Large intestine (tissue), 3 donors: ENCODE measurements around the gene REELD1. TPM values are rescaled to one million over a fixed set of nuclear protein-coding genes. Genes with fewer than 3 reads are reported as not detected.

Experiments
- DNase-seq, 2 donors: peaks; one replicate each; pipeline versions ENCODE4 v3.0.0 to v3.0.0-alpha.2; 2013
- H3K27ac ChIP-seq: one replicate; pipeline ENCODE4 v1.5.1; 2013; ENCODE audit warnings: low read length
- H3K27me3 ChIP-seq: 2 replicates; pipeline ENCODE4 v1.6.1; 2013; ENCODE audit warnings: low read length; ENCODE audit not compliant: control insufficient read depth, insufficient read depth
- H3K36me3 ChIP-seq: 2 replicates; pipeline ENCODE4 v1.6.1; 2013; ENCODE audit warnings: low read length; ENCODE audit not compliant: control insufficient read depth, insufficient read depth
- H3K4me1 ChIP-seq: one replicate; pipeline ENCODE4 v1.6.1; 2013; ENCODE audit warnings: low read length; ENCODE audit not compliant: control insufficient read depth, insufficient read depth
- H3K4me3 ChIP-seq: one replicate; pipeline ENCODE4 v1.5.1; 2013; ENCODE audit warnings: low read length
- H3K9me3 ChIP-seq: one replicate; pipeline ENCODE4 v1.6.1; 2013; ENCODE audit warnings: mild to moderate bottlenecking, low read depth, low read length, moderate library complexity; ENCODE audit not compliant: control insufficient read depth
- WGBS: methylation state at CpG from one replicate; pipeline ENCODE4 v1.1.5; 2013; ENCODE audit warnings: low lambda C conversion rate; ENCODE audit not compliant: insufficient coverage; 5-methylcytosine and 5-hydroxymethylcytosine counted together
- polyA plus RNA-seq: library from polyadenylated mRNA; unstranded; fragments of 120-200 nt; gene quantifications from one replicate; pipeline ENCODE4 v1.2.1, GENCODE V29; 2013

The REELD1 gene
- polyA plus RNA-seq, 1 donor = 0.45 TPM

DNA sequence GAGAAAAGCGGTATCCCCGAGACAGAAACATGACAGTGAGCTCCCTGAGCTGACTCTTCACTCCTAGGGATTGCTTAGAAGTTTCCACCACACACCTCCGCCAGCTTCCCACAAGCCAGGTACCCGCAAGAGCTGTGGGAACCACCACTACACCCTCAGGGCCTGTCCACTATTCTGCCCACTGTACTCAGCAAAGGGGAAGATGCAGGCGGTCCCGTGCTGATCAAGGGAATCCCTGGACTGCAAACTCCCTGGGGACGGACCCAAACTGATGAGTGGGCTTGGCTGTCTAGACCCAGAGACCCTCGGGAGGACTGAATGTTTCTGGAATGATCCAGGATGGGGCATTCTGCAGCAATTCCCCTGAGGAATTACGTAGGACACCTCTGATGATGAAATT lies 30.2 kb downstream of the REELD1 start:
- no CpG with 5 or more reads among the region's 9 CpGs for WGBS
- Histone ChIP-seq H3K27me3 (peaks cover 2% of the 10 kb centered on the region), H3K9me3 (no peaks in the 10 kb centered on the region), H3K4me3 (no peak overlapping the region), H3K4me1 (peaks cover 25% of the 10 kb centered on the region), H3K36me3 (no peaks in the 10 kb centered on the region), H3K27ac (no peak overlapping the region)
- DNase-seq = no peak

DNA sequence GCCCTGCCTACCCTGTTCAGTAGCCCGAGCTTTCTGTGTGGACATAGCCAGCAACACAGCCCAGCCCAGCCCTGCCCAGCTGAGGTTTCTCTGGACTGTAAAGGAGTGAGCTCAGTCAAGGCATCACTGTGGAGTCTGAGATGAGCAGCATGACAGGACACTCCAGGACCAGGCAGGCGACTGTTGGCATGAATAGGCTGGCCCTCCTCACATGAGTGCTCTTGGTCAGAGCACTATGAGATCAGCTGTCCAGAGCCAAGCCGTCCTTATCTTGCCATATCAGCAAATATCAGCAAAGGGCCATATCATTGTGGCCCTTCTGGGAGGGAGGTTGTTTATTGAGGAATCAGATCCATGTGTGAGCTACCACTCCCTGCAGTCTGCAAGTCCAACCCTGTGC lies 30.9 kb downstream of the REELD1 start:
- no peaks in the 10 kb centered on the region for H3K9me3 ChIP-seq
- no CpG with 5 or more reads among the region's 3 CpGs for whole genome bisulfite sequencing
- H3K27ac ChIP-seq = no peak overlapping the region
- DNase-seq = peak in 1 of 2 donors; percentile 23
- no peak overlapping the region for H3K4me3 ChIP-seq
- H3K27me3 ChIP-seq = peaks cover 2% of the 10 kb centered on the region
- peaks cover 25% of the 10 kb centered on the region for H3K4me1 ChIP-seq
- no peaks in the 10 kb centered on the region for H3K36me3 ChIP-seq

DNA sequence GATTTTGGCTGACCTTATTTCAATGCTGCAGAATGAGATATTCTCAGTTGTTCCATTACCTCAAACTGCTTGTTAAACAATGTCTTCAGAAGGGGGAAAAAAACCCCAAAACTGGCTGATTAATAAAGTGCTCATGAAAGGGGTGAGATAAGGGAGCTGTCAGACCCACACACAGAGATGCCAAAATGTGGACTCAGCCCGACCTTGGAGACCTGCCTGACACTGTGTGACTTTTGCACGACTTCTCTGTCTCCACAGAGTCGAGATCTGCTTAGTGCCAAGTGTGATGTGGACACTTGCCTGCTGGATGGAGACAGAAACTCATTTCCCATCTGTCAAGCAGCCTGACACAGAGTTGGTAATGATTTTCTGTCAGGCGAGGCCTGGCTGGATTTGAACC lies 31.5 kb downstream of the REELD1 start:
- DNase-seq = no peak
- Histone ChIP-seq H3K4me1 (peaks cover 25% of the 10 kb centered on the region), H3K27ac (no peak overlapping the region), H3K36me3 (no peaks in the 10 kb centered on the region), H3K9me3 (no peaks in the 10 kb centered on the region), H3K27me3 (peaks cover 2% of the 10 kb centered on the region), H3K4me3 (no peak overlapping the region)
- WGBS = no CpG with 5 or more reads among the region's 4 CpGs

DNA sequence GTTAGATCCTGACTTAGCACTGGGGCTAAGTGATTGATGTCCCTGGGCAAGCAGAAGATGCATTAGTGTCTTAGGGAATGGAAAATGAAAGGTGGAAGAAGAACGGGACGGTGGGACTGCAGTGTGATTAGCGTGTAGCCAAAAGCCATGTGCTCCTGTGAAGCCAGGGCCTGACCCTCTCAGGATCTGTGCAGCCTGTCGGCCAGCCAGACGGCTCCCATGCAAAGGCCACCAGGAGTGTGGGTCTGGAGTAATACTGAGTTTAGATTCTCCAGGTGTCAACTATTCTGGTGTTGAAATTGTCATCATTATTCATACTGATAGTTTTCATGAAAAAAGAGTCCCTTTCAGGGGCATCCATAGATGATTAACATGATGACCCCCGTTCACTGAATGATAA lies 32.0 kb downstream of the REELD1 start:
- Histone ChIP-seq H3K4me3 (no peak overlapping the region), H3K27ac (no peak overlapping the region), H3K4me1 (peaks cover 21% of the 10 kb centered on the region), H3K36me3 (no peaks in the 10 kb centered on the region), H3K9me3 (no peaks in the 10 kb centered on the region), H3K27me3 (peaks cover 2% of the 10 kb centered on the region)
- DNase-seq = no peak
- no CpG with 5 or more reads among the region's 6 CpGs for WGBS

DNA sequence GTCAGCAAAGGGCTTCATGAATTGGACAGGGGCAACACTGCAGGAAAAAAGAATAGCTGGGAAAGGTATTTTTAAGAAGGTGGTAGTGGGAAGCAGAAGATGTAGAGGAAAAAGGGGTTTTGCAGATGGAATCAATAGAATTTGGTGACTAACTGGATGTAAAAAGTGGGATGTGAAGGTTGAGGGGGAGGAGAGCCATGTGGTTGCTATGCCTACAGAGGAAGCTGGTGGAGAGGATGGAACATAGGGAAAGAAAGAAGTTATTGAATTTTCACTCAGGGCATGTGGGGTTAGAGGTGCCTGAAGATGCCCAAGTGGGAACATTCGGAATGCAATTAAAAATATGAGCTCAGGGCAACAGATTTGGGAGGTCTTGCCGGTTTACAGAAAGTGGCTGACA lies 33.0 kb downstream of the REELD1 start:
- no peak for DNase-seq
- no peak overlapping the region for H3K4me3 ChIP-seq
- no CpG with 5 or more reads among the region's 2 CpGs for WGBS

DNA sequence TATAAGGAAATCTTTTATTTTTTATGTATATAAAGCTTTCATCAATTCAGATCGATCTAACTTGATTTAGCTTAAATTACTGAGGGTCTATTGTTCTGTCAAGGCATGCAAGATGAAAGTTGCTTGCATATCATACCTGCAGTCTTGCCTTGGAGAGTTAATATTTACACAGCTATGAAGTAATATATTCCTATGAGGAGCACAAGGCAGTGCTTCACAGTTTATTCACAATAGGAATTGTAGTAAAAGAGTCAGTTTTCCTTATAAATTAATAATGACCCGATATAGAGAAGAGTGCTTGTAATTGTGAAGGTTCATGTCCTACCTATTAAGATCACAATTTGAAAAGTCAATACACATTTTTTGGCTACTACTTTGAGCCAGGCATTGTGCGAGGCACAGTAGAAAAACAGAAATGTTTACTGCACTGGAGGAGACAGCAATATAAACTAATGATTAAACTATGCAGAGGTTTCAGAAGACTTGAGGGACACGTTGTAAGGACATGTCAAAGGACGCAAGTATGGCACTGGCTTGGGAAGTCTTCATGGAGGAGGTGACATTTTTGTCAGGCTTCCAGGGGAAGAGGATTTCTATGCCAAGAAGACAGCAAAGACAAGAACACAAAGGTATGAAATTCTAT lies 38.8 kb downstream of the REELD1 start:
- peak overlapping the region; percentile 35 for H3K27ac ChIP-seq
- WGBS = 20% methylated on average over 1 of the region's 5 CpGs

More for the DNA sequence above, 33.0 kb downstream of the REELD1 start:
- peaks cover 2% of the 10 kb centered on the region for H3K27me3 ChIP-seq
- H3K36me3 ChIP-seq = no peaks in the 10 kb centered on the region
- H3K27ac ChIP-seq = no peak overlapping the region
- H3K4me1 ChIP-seq = peaks cover 18% of the 10 kb centered on the region
- H3K9me3 ChIP-seq = no peaks in the 10 kb centered on the region

DNA sequence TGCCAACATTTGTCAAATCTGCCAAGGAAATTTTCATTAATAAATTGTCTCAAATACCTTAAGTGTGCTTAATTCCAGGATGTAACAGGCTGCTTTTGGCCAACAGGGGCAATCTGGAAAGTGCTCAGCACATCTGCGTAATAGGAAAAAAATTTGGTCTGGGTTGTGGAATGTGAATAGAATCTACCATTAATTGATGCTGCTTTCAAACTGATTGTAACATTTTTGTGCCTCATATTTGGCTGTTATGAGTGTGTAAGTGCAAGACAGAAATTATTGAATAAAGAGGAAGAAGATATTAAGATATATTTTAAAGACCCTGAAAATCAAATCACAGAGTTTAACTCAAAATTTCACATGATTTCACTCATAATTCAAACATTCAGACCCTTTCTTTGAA lies 41.1 kb downstream of the REELD1 start:
- Histone ChIP-seq H3K9me3 (no peaks in the 10 kb centered on the region), H3K4me3 (no peak overlapping the region), H3K4me1 (peaks cover 4% of the 10 kb centered on the region), H3K27me3 (no peaks in the 10 kb centered on the region), H3K27ac (no peak overlapping the region), H3K36me3 (peaks cover 2% of the 10 kb centered on the region)
- DNase-seq = no peak
- WGBS = 100% methylated on average over 1 of the region's 1 CpG

More for the DNA sequence above, 38.8 kb downstream of the REELD1 start:
- no peaks in the 10 kb centered on the region for H3K27me3 ChIP-seq
- DNase-seq = peak in 1 of 2 donors; percentile 53
- H3K36me3 ChIP-seq = no peaks in the 10 kb centered on the region
- peaks cover 10% of the 10 kb centered on the region for H3K4me1 ChIP-seq
- H3K4me3 ChIP-seq = no peak overlapping the region
- no peaks in the 10 kb centered on the region for H3K9me3 ChIP-seq

DNA sequence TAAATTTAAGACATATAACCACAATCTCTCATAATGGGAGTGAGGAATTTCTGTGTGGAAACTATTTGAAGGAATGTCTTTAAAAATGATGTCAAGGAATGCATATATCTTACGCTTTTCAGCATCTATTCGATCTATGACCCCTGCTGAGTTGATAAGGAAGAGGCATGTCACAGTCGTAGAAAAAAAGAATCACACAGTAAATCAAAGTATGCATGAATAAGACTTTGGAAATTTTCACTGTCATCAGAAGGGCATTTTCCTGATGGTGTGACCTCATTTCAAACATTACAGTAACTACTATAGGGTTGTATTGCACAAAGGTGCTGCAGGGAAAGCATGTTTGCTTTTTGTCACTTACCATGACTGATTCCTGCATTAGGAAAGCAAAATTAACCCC lies 41.5 kb downstream of the REELD1 start:
- Histone ChIP-seq H3K27ac (no peak overlapping the region), H3K4me1 (peaks cover 4% of the 10 kb centered on the region), H3K36me3 (peaks cover 2% of the 10 kb centered on the region), H3K9me3 (no peaks in the 10 kb centered on the region), H3K27me3 (no peaks in the 10 kb centered on the region), H3K4me3 (no peak overlapping the region)
- DNase-seq = no peak
- WGBS = 58% methylated on average over 2 of the region's 3 CpGs

DNA sequence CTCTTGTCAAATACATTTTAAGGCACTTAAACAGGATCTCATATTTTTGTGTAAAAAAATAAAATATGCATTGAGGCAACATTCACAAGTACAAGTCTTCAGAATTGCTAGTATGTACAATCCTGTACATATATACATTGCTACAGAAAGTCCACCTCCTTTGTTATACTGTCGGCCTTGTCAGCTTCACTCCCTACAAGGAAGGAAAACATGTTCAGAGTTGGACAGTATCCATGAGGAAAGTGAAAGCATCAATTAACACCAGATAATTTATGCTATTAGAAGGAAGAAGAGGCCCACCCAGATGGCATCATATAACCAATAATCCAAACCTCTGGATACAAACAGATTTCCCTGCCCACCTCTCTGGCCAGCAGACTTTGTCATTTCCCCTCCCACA lies 42.0 kb downstream of the REELD1 start:
- H3K27ac ChIP-seq = no peak overlapping the region
- H3K4me1 ChIP-seq = peaks cover 4% of the 10 kb centered on the region
- no peaks in the 10 kb centered on the region for H3K27me3 ChIP-seq
- WGBS = no CpG with 5 or more reads among the region's 1 CpG
- H3K9me3 ChIP-seq = no peaks in the 10 kb centered on the region
- peaks cover 2% of the 10 kb centered on the region for H3K36me3 ChIP-seq
- no peak for DNase-seq
- no peak overlapping the region for H3K4me3 ChIP-seq

DNA sequence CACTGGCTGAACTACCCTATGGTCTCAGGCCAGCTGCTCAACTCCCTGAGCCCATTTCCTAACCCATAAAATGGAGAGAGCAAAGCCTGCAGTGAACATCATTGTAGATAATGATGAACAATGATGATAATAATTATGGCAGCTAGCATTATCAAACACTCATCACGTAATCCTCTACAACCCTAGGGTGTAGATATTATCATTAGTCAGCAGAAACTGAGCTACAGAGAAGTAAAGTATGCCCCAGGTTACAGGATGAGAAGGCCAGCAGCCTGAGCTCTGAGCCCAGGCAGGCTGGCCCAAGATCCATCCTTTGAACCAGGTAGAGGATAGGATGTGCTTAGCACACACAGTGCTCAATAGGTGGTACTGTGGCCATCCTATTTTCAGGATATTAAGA lies 43.2 kb downstream of the REELD1 start:
- Histone ChIP-seq H3K9me3 (no peaks in the 10 kb centered on the region), H3K4me1 (peaks cover 2% of the 10 kb centered on the region), H3K36me3 (peaks cover 2% of the 10 kb centered on the region), H3K27ac (no peak overlapping the region), H3K27me3 (no peaks in the 10 kb centered on the region), H3K4me3 (no peak overlapping the region)
- DNase-seq = no peak
- WGBS = no CpG with 5 or more reads among the region's 1 CpG

DNA sequence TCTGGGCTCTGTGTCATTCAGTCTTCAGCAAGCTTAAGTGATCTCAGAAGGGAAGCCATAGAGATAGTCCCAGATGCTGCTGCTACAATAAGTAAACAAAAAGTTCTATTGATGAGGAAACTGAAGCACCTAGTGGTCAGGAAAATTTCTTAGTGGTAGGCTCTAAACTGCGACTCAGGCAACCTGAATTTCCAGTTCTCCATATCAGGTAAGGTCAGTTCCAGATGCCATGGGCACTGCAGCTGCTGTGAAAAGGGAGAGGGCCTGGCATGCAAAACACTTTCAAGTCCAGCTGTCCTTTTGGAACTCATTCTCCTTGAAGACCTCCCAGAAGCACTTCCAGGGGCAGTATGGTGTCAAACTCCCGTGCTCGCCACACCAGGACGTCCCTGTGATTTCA lies 46.2 kb downstream of the REELD1 start:
- Histone ChIP-seq H3K9me3 (no peaks in the 10 kb centered on the region), H3K4me3 (no peak overlapping the region), H3K27ac (no peak overlapping the region), H3K36me3 (peaks cover 2% of the 10 kb centered on the region), H3K4me1 (no peaks in the 10 kb centered on the region), H3K27me3 (no peaks in the 10 kb centered on the region)
- DNase-seq = no peak
- WGBS = no CpG with 5 or more reads among the region's 4 CpGs
